ENCODE data around the gene PARP9.
"Not testable (repeated sequence)": the region's sequence is repeated elsewhere in the genome, so short reads cannot be mapped to it uniquely, and the experiment has no call there.

Gene PARP9

GRCh38 chr3:122516846-122517360 is 47.2 kb downstream of the PARP9 start:
- DNase-seq = no peak

GRCh38 chr3:122515870-122516269 is 48.2 kb downstream of the PARP9 start:
- DNase-seq = no peak

GRCh38 chr3:122515020-122515468 is 49.1 kb downstream of the PARP9 start:
- no peak for DNase-seq

GRCh38 chr3:122514123-122515019 is 49.7 kb downstream of the PARP9 start, which contains the start of gene KPNA1:
Gene KPNA1 (minus strand): TSS chr3:122514939. CDS start chr3:122496565, 18,374 bp downstream.
- DNase-seq = peak; percentile 87

- DNase-seq = peak in 1 of 2 experiments; percentile 45
Observed at GRCh38 chr3:122513386-122514122, 50.5 kb downstream of the PARP9 start.

- no peak for DNase-seq
Observed at GRCh38 chr3:122512284-122512683, 51.8 kb downstream of the PARP9 start.

- DNase-seq = no peak
Observed at GRCh38 chr3:122510878-122511535, 53.1 kb downstream of the PARP9 start.

GRCh38 chr3:122508944-122509343 is 55.2 kb downstream of the PARP9 start:
- DNase-seq = not testable (repeated sequence)

GRCh38 chr3:122508135-122508914 is 55.8 kb downstream of the PARP9 start:
- no peak for DNase-seq

GRCh38 chr3:122506450-122506849 is 57.6 kb downstream of the PARP9 start:
- DNase-seq = no peak

GRCh38 chr3:122505676-122506075 is 58.4 kb downstream of the PARP9 start:
- no peak for DNase-seq

GRCh38 chr3:122502941-122503340 is 61.2 kb downstream of the PARP9 start:
- DNase-seq = no peak

GRCh38 chr3:122502139-122502538 is 62.0 kb downstream of the PARP9 start:
- DNase-seq = no peak

GRCh38 chr3:122500964-122501363 is 63.1 kb downstream of the PARP9 start:
- not testable (repeated sequence) for DNase-seq

GRCh38 chr3:122498152-122498551 is 65.9 kb downstream of the PARP9 start:
- no peak for DNase-seq

GRCh38 chr3:122497425-122497824 is 66.7 kb downstream of the PARP9 start:
- peak; percentile 99 for DNase-seq

GRCh38 chr3:122496508-122496907 is 67.6 kb downstream of the PARP9 start:
- no peak for DNase-seq

- DNase-seq = no peak
Observed at GRCh38 chr3:122493296-122493695, 70.8 kb downstream of the PARP9 start.

GRCh38 chr3:122488262-122488973 is 75.7 kb downstream of the PARP9 start:
- DNase-seq = no peak

GRCh38 chr3:122484985-122485384 is 79.1 kb downstream of the PARP9 start:
- DNase-seq = no peak

GRCh38 chr3:122481390-122481789 is 82.7 kb downstream of the PARP9 start:
- no peak for DNase-seq
